HUES48 (cell line): ENCODE results near the gene AUTS2.

Experiments used
- H3K27ac ChIP-seq: one replicate; pipeline ENCODE4 v1.7.0; 2013; ENCODE audit warnings: low read depth, low read length, inconsistent platforms
- H3K27me3 ChIP-seq: 2 replicates; pipeline ENCODE4 v1.6.1; 2013; ENCODE audit warnings: mild to moderate bottlenecking, low read length; ENCODE audit not compliant: control insufficient read depth, insufficient read depth
- H3K36me3 ChIP-seq: 2 replicates; pipeline ENCODE4 v1.6.1; 2013; ENCODE audit warnings: low read length; ENCODE audit not compliant: control insufficient read depth, insufficient read depth
- H3K4me1 ChIP-seq: 2 replicates; pipeline ENCODE4 v1.6.1; 2013; ENCODE audit warnings: mild to moderate bottlenecking, low read length; ENCODE audit not compliant: control insufficient read depth, insufficient read depth
- H3K4me3 ChIP-seq: 2 replicates; pipeline ENCODE4 v1.5.1; 2013; ENCODE audit warnings: mild to moderate bottlenecking, low read depth, low read length
- H3K9ac ChIP-seq: 2 replicates; pipeline ENCODE4 v1.6.1; 2013; ENCODE audit warnings: mild to moderate bottlenecking, low read depth, low read length, moderate library complexity
- H3K9me3 ChIP-seq: 2 replicates; pipeline ENCODE4 v1.6.1; 2013; ENCODE audit warnings: low read length; ENCODE audit not compliant: control insufficient read depth, insufficient read depth

AUTS2 gene

DNA sequence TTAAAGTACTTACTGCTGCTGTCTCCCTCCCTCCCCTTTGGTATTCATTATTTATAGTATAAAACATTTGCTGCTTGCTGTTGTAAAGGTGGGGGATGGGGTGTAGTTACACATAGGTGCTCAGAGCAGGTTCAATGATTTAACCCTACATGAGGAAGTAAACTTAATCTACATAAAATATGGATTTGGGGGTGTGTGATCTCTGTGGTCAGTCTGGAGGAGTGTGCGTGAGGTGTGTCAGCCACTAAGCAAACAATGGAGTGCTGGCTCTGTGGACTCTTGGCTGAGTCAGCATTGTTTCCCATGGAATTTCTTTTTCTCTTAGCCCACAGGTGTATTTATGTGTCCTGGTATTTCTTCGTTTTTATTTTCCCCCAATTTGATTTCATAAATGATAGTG, 133.9 kb downstream of the AUTS2 start:
- no peaks in the 10 kb centered on the region for H3K9me3 ChIP-seq
- H3K27ac ChIP-seq = peak overlapping the region; percentile 51
- H3K9ac ChIP-seq = no peak overlapping the region
- H3K4me1 ChIP-seq = peaks cover 51% of the 10 kb centered on the region
- H3K4me3 ChIP-seq = no peak overlapping the region
- H3K36me3 ChIP-seq = no peaks in the 10 kb centered on the region
- H3K27me3 ChIP-seq = no peaks in the 10 kb centered on the region

DNA sequence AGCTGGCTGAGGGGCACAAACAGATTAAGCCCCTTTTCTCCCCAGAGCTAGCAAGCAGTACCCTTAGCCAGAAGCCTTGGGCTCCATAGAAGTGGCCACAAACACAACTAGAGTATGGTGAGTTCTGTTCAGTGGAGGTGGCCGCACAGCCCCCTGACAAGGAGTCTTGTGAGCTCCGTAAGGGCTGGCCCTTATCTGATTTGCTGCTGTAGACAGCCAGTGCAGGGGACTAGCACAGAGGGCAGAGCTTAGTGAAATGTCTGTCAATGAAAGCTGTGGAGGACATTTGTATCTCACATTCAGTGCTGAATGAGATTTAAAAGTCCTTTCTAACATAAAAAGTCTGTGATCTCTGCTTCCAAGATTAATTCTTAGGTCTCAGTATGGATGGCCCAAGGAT, 137.3 kb downstream of the AUTS2 start:
- H3K27ac ChIP-seq = no peak overlapping the region
- H3K27me3 ChIP-seq = no peaks in the 10 kb centered on the region
- peaks cover 73% of the 10 kb centered on the region for H3K4me1 ChIP-seq
- no peak overlapping the region for H3K4me3 ChIP-seq
- H3K9me3 ChIP-seq = no peaks in the 10 kb centered on the region
- H3K36me3 ChIP-seq = no peaks in the 10 kb centered on the region
- H3K9ac ChIP-seq = no peak overlapping the region

DNA sequence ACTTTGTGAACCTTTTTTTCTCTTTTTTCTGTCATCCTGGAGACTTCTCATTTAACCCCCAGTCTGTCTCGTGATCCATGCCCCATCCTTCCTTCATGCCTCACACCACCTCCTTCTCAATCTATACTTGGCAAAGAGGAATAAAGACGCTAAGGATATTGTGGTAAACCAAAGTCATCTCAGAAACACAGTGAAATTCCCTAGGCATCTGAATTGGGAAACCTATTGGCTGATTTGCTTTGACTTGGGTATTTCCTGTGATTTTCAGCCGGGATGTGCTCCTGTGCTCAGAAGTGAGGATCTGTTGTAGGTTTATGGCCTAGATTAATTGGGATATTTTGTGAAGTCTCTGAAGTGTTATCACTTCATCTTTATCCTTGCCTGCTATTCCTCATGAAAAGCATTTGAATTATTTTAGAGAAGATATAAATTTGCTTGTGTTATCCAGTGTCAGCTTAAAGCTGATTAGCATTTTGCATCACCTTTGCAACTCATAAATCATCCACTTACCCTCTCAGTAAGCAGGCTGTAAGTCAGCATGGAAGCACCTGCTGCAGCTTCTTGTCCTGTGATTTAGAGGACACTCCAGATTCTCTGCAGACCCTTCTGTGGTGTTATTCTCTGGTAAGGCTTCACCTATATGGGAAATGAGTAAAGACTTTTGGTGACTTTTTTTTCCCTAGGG, 138.0 kb downstream of the AUTS2 start:
- Histone ChIP-seq H3K9me3 (no peaks in the 10 kb centered on the region), H3K4me1 (peaks cover 71% of the 10 kb centered on the region), H3K9ac (no peak overlapping the region), H3K27me3 (no peaks in the 10 kb centered on the region), H3K27ac (no peak overlapping the region), H3K36me3 (no peaks in the 10 kb centered on the region), H3K4me3 (no peak overlapping the region)

DNA sequence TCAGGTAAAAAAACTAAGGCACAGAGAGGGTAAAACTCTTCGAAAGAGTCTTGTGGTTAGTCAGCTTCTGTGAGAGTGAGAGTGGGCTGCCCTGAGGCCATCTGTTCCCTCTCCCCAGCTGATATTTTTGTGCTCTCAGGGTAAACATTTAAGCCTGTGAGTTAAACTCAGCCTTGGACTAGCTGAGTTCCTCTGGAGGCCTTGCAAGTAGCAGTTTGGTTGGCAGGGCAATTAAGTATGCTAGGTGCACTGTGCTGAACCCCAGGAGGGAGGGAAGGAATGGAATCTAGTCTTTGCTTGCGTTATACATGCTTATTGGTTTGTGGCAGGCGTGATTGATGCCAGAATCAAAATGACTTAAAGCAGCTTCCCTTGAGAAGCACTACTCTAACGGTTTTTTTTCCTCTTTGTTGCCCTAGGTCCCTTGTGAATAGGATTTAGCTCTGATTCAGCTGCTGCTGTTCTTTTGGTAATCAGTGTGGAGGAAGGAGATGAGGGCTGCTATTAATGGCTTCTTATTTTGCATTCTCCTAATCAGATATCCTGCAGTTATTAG, 140.2 kb downstream of the AUTS2 start:
- no peaks in the 10 kb centered on the region for H3K36me3 ChIP-seq
- H3K27ac ChIP-seq = peak overlapping the region; percentile 78
- no peak overlapping the region for H3K9ac ChIP-seq
- no peaks in the 10 kb centered on the region for H3K9me3 ChIP-seq
- no peaks in the 10 kb centered on the region for H3K27me3 ChIP-seq
- H3K4me3 ChIP-seq = no peak overlapping the region
- peaks cover 50% of the 10 kb centered on the region for H3K4me1 ChIP-seq

GRCh38 chr7:69739190-69739589, 140.9 kb downstream of the AUTS2 start:
- H3K4me3 ChIP-seq = no peak overlapping the region
- no peaks in the 10 kb centered on the region for H3K9me3 ChIP-seq
- no peak overlapping the region for H3K9ac ChIP-seq
- H3K27ac ChIP-seq = peak overlapping the region; percentile 78
- no peaks in the 10 kb centered on the region for H3K27me3 ChIP-seq
- H3K4me1 ChIP-seq = peaks cover 47% of the 10 kb centered on the region
- no peaks in the 10 kb centered on the region for H3K36me3 ChIP-seq

GRCh38 chr7:69739931-69740431, 141.7 kb downstream of the AUTS2 start:
- H3K9me3 ChIP-seq = no peaks in the 10 kb centered on the region
- H3K27me3 ChIP-seq = no peaks in the 10 kb centered on the region
- no peak overlapping the region for H3K27ac ChIP-seq
- H3K36me3 ChIP-seq = no peaks in the 10 kb centered on the region
- peaks cover 47% of the 10 kb centered on the region for H3K4me1 ChIP-seq
- H3K4me3 ChIP-seq = no peak overlapping the region
- H3K9ac ChIP-seq = no peak overlapping the region

- H3K27ac ChIP-seq = no peak overlapping the region
- H3K9me3 ChIP-seq = no peaks in the 10 kb centered on the region
- peaks cover 29% of the 10 kb centered on the region for H3K4me1 ChIP-seq
- H3K27me3 ChIP-seq = no peaks in the 10 kb centered on the region
- H3K4me3 ChIP-seq = no peak overlapping the region
- no peaks in the 10 kb centered on the region for H3K36me3 ChIP-seq
- no peak overlapping the region for H3K9ac ChIP-seq
Measured at GRCh38 chr7:69742237-69742636, 144.0 kb downstream of the AUTS2 start.

DNA sequence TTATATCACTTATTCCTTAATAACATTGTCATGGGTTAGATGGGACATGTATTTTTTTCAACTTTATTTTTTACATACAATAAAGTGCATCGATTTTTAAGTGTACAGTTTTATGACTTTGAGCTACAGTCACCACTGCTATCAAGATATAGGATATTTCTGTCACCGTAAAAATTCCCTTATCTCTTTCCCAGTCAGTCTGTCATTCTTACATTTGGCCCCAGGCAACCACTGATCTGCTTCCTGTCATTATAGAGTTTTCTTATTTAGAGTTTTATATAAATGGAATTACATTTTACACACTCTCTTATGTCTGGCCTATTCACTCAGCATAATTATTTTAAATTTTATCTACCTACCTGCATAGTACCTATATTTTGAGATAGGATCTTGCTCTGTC, 145.2 kb downstream of the AUTS2 start:
- peaks cover 17% of the 10 kb centered on the region for H3K4me1 ChIP-seq
- no peak overlapping the region for H3K4me3 ChIP-seq
- H3K9ac ChIP-seq = no peak overlapping the region
- H3K27ac ChIP-seq = no peak overlapping the region
- no peaks in the 10 kb centered on the region for H3K36me3 ChIP-seq
- H3K27me3 ChIP-seq = no peaks in the 10 kb centered on the region
- H3K9me3 ChIP-seq = no peaks in the 10 kb centered on the region

DNA sequence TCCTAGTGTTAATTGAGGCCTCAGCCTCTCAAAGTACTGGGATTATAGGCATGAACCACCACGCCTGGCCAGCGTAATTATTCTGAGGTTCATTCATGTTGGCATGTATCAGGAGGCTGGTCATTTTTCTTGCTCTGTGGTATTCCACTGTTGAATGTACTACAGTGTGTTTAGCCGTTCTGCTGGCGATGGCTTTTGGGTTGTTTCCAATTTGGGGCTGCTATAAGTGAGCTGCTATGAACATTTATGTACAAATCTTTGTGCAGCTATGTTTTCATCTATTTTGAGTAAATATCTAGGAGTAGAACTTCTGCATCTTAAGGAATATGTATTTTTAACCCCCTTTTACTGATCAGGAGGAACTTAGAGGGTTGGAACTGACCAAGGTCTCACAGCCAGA, 145.8 kb downstream of the AUTS2 start:
- Histone ChIP-seq H3K36me3 (no peaks in the 10 kb centered on the region), H3K4me1 (peaks cover 12% of the 10 kb centered on the region), H3K4me3 (no peak overlapping the region), H3K27me3 (no peaks in the 10 kb centered on the region), H3K9me3 (no peaks in the 10 kb centered on the region), H3K9ac (no peak overlapping the region), H3K27ac (no peak overlapping the region)

- H3K27ac ChIP-seq = no peak overlapping the region
- H3K9me3 ChIP-seq = no peaks in the 10 kb centered on the region
- H3K4me3 ChIP-seq = no peak overlapping the region
- H3K4me1 ChIP-seq = peaks cover 12% of the 10 kb centered on the region
- no peaks in the 10 kb centered on the region for H3K36me3 ChIP-seq
- no peak overlapping the region for H3K9ac ChIP-seq
- H3K27me3 ChIP-seq = no peaks in the 10 kb centered on the region
Measured at GRCh38 chr7:69746383-69746782, 148.1 kb downstream of the AUTS2 start.

- Histone ChIP-seq H3K4me1 (peaks cover 12% of the 10 kb centered on the region), H3K9ac (no peak overlapping the region), H3K36me3 (no peaks in the 10 kb centered on the region), H3K9me3 (no peaks in the 10 kb centered on the region), H3K4me3 (no peak overlapping the region), H3K27me3 (no peaks in the 10 kb centered on the region), H3K27ac (no peak overlapping the region)
Measured at GRCh38 chr7:69747144-69747543, 148.9 kb downstream of the AUTS2 start.
